ENCODE measurements around the gene TEX2. TPM values are rescaled to one million over a fixed set of nuclear protein-coding genes. Genes with fewer than 3 reads are reported as not detected.
A peak's percentile ranks its signal among the peaks of the same experiment; 100 is the strongest.

TEX2 gene
- total RNA-seq, 1 donor from 2014 or later = 41.3 TPM

DNA sequence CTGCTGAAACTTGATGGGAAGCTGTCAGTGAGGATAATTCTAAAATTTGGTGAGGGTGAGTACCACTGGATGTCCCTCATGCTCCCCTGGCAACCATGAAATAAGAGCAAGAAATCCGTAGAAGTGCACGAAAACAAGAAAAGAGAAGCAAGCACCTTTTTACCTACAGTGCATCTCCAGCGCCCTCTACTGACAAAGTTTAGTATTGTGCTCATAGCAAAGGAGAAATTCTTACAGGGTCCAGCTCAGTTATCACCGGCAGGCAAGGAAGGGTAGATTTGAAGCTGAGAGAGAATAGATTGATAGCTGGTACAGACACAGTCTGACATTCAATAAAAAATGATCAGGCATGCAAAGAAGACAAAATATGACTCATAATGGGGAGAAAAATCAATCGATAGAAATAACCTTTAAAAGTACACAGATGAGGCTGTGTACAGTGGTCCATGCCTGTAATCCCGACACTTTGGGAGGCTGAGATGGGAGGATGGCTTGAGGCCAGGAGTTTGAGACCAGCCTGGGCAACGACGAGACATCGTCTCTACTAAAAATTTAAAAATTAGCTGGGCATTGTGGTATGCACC, 28.3 kb upstream of the TEX2 start:
- Histone ChIP-seq H3K4me1 (no peaks in the 10 kb centered on the region), H3K9me3 (peaks cover 7% of the 10 kb centered on the region), H3K27ac (no peak overlapping the region), H3K27me3 (ENCODE audit: low read depth) (no peaks in the 10 kb centered on the region), H3K4me3 (no peak overlapping the region), H3K36me3 (no peaks in the 10 kb centered on the region)
- DNase-seq = no peak
- no peak for ATAC-seq
- peak; percentile 26 for TF ChIP-seq CTCF (IDR thresholded peaks at IDR 0.05)
- intact Hi-C loops (cut with DNase I) = no loop called here

- Histone ChIP-seq H3K4me1 (no peaks in the 10 kb centered on the region), H3K9me3 (peaks cover 7% of the 10 kb centered on the region), H3K27me3 (ENCODE audit: low read depth) (no peaks in the 10 kb centered on the region), H3K27ac (no peak overlapping the region), H3K4me3 (no peak overlapping the region), H3K36me3 (no peaks in the 10 kb centered on the region)
- ATAC-seq = no peak
- intact Hi-C loops (cut with DNase I) = no loop called here
- DNase-seq = no peak
- no peak for TF ChIP-seq CTCF (IDR thresholded peaks at IDR 0.05)
Measured at GRCh38 chr17:64289741-64290141, 26.7 kb upstream of the TEX2 start.

GRCh38 chr17:64282753-64283080, 19.7 kb upstream of the TEX2 start:
- Histone ChIP-seq H3K9me3 (no peaks in the 10 kb centered on the region), H3K27me3 (ENCODE audit: low read depth) (no peaks in the 10 kb centered on the region), H3K36me3 (no peaks in the 10 kb centered on the region), H3K27ac (no peak overlapping the region), H3K4me3 (no peak overlapping the region), H3K4me1 (peaks cover 22% of the 10 kb centered on the region)
- peak; percentile 5 to 16 for ATAC-seq
- intact Hi-C loops (cut with DNase I) = no loop called here
- no peak for TF ChIP-seq CTCF (IDR thresholded peaks at IDR 0.05)
- DNase-seq = no peak

DNA sequence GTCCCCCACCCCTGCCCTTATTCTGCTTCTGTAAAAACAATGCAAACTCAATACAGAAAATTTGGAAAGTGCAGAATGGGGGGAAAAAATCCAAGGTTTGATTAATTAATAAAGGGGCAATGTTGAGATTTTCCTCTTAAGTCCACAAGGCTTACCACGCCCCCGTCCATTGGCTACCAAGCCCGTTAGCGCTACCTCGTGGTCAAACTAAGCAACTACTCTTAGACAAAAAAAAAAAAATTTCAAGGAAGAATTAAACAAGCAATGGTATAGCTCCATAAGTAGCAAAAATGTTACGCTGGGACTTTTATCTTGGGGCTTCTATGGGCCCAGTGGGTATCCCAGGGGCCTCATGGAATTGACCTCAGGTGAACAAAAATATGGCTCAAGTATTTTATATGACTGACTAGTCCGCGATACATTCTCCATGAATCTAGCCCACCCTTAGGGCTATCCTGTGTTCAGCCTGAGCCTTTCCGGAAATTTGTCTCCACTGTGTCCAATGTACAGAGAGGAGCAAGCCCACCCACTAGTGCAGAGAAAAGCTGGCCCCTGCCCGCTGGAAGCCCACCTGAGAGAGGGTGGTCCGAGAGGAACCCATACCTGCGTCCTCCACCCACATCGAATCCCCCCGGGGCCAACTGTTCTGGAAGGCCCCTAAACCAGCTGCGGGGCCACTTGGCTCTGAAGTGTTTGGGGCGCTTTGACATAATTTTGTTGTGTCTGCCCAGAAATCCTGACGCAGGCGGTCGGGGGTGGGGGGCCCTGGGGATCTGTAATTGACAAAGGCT, 19.1 kb upstream of the TEX2 start:
- H3K27ac ChIP-seq = no peak overlapping the region
- DNase-seq (peak; percentile 77), ATAC-seq (peak; percentile 72 to 79)

GRCh38 chr17:64278614-64279013, 15.6 kb upstream of the TEX2 start:
- H3K27me3 ChIP-seq (ENCODE audit: low read depth) = no peaks in the 10 kb centered on the region
- DNase-seq = no peak
- H3K4me3 ChIP-seq = no peak overlapping the region
- intact Hi-C loops (cut with DNase I) = no loop called here
- peak; percentile 17 to 23 for ATAC-seq
- no peaks in the 10 kb centered on the region for H3K36me3 ChIP-seq
- peak overlapping the region; percentile 26 for H3K27ac ChIP-seq
- H3K9me3 ChIP-seq = no peaks in the 10 kb centered on the region
- TF ChIP-seq CTCF (IDR thresholded peaks at IDR 0.05) = no peak
- H3K4me1 ChIP-seq = peaks cover 28% of the 10 kb centered on the region

More for the DNA sequence above, 19.1 kb upstream of the TEX2 start:
- Histone ChIP-seq H3K4me3 (no peak overlapping the region), H3K36me3 (no peaks in the 10 kb centered on the region), H3K4me1 (peaks cover 28% of the 10 kb centered on the region), H3K9me3 (no peaks in the 10 kb centered on the region), H3K27me3 (ENCODE audit: low read depth) (no peaks in the 10 kb centered on the region)
- peak; percentile 74 for TF ChIP-seq CTCF (IDR thresholded peaks at IDR 0.05)
- intact Hi-C loops (cut with DNase I) = no loop called here

All from lower lobe of right lung (tissue), 2 donors.